Endodermal cell (in vitro differentiated cells): Measurements from ENCODE around the gene ARHGAP21. TPM values are rescaled to one million over a fixed set of nuclear protein-coding genes. Genes with fewer than 3 reads are reported as not detected.

Experiments
- DNase-seq: peaks from one replicate; pipeline ENCODE4 v3.0.0-alpha.2; 2017
- H3K27ac ChIP-seq: 2 replicates; pipeline ENCODE4 v1.5.1; 2013; ENCODE audit warnings: mild to moderate bottlenecking, low read depth, low read length, moderate library complexity
- H3K27me3 ChIP-seq: 2 replicates; pipeline ENCODE4 v1.6.1; 2013; ENCODE audit warnings: mild to moderate bottlenecking, low read length, moderate library complexity; ENCODE audit not compliant: insufficient read depth, control insufficient read depth, poor library complexity, severe bottlenecking
- H3K36me3 ChIP-seq: 2 replicates; pipeline ENCODE4 v1.7.0; 2013; ENCODE audit warnings: mild to moderate bottlenecking, low read length, moderate library complexity; ENCODE audit not compliant: control insufficient read depth, insufficient read depth
- H3K4me1 ChIP-seq: one replicate; pipeline ENCODE4 v1.7.0; 2013; ENCODE audit warnings: low read length; ENCODE audit not compliant: control insufficient read depth, insufficient read depth
- H3K4me3 ChIP-seq: 2 replicates; pipeline ENCODE4 v1.5.1; 2013; ENCODE audit warnings: mild to moderate bottlenecking, low read length, moderate library complexity
- H3K9ac ChIP-seq: 2 replicates; pipeline ENCODE4 v1.6.1; 2013; ENCODE audit warnings: mild to moderate bottlenecking, low read length, moderate library complexity; ENCODE audit not compliant: poor library complexity, severe bottlenecking; ENCODE audit errors: extremely low read depth
- H3K9me3 ChIP-seq: 2 replicates; pipeline ENCODE4 v1.6.1; 2013; ENCODE audit warnings: mild to moderate bottlenecking, low read length, moderate library complexity; ENCODE audit not compliant: control insufficient read depth
- H3K27ac Mint-ChIP-seq: 2 replicates; pipeline ENCODE4 v1.8.0; 2020; ENCODE audit warnings: mixed read lengths
- H3K27me3 Mint-ChIP-seq: 2 replicates; pipeline ENCODE4 v1.8.0; 2021; ENCODE audit warnings: mild to moderate bottlenecking, mixed read lengths; ENCODE audit not compliant: insufficient read depth
- H3K36me3 Mint-ChIP-seq: 2 replicates; pipeline ENCODE4 v1.8.0; 2020; ENCODE audit warnings: low read depth, mixed read lengths
- H3K4me1 Mint-ChIP-seq: 2 replicates; pipeline ENCODE4 v1.8.0; 2020; ENCODE audit warnings: mixed read lengths
- H3K4me3 Mint-ChIP-seq: 2 replicates; pipeline ENCODE4 v1.8.0; 2020; ENCODE audit warnings: mild to moderate bottlenecking, moderate library complexity, mixed read lengths
- H3K9me3 Mint-ChIP-seq: 2 replicates; pipeline ENCODE4 v1.8.0; 2020; ENCODE audit warnings: mild to moderate bottlenecking, mixed read lengths
- WGBS, 2 experiments: methylation state at CpG; one replicate each; pipeline versions ENCODE4 v1.1.5 to v1.1.7; 2013; ENCODE audit warnings: missing lambda C conversion rate in 2 of 2, mixed read lengths in 1 of 2; ENCODE audit not compliant: insufficient coverage in 1 of 2, insufficient read length in 1 of 2; 5-methylcytosine and 5-hydroxymethylcytosine counted together
- total RNA-seq, 2 donors: library from RNA; stranded (reverse); fragmentation: NEBNext Ultra II Directional in 1 of 2; extraction: Animal tissue kit (Norgen Biotek cat#: 25700) in 1 of 2; gene quantifications; 2 replicates in 1 of 2; 3 replicates in 1 of 2; pipeline ENCODE4 v1.2.1, GENCODE V29; 2021
- TF ChIP-seq, protein P1 (sequence below): fragments of 200-600 bp; sonication (generic); conservative IDR thresholded peaks from 2 replicates; pipeline ENCODE4 v1.5.0; 2021; ENCODE audit warnings: antibody characterized with exemption, mild to moderate bottlenecking

The ARHGAP21 gene
- total RNA-seq, 2 donors from 2014 or later = 51.6 to 69.7 TPM

DNA sequence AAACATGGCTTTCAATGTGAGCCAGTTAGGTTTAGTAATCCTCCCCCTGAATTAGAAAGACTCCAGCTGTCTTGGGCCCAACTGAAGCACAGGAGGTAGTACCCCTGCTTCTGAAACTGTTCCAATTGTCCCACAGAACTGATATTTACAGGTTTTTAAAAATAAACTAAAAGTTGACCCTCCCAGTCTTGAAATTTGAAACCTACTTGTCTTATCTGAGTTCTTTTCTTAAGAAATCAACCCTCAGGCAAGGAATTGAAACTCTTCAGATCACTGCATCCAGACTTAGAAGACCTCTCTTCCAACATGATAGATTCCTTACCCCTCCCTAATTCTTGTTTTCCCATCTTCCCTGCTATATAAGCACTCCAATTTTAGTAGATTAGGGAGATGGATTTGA is 13.3 kb upstream of the ARHGAP21 start:
- TF ChIP-seq, protein P1, sequence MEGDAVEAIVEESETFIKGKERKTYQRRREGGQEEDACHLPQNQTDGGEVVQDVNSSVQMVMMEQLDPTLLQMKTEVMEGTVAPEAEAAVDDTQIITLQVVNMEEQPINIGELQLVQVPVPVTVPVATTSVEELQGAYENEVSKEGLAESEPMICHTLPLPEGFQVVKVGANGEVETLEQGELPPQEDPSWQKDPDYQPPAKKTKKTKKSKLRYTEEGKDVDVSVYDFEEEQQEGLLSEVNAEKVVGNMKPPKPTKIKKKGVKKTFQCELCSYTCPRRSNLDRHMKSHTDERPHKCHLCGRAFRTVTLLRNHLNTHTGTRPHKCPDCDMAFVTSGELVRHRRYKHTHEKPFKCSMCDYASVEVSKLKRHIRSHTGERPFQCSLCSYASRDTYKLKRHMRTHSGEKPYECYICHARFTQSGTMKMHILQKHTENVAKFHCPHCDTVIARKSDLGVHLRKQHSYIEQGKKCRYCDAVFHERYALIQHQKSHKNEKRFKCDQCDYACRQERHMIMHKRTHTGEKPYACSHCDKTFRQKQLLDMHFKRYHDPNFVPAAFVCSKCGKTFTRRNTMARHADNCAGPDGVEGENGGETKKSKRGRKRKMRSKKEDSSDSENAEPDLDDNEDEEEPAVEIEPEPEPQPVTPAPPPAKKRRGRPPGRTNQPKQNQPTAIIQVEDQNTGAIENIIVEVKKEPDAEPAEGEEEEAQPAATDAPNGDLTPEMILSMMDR = no peak
- H3K36me3 Mint-ChIP-seq = no peaks in the 10 kb centered on the region
- Histone ChIP-seq H3K4me3 (no peak overlapping the region), H3K9me3 (no peaks in the 10 kb centered on the region), H3K4me1 (no peaks in the 10 kb centered on the region), H3K36me3 (no peaks in the 10 kb centered on the region), H3K9ac (no peak overlapping the region), H3K27ac (no peak overlapping the region), H3K27me3 (no peaks in the 10 kb centered on the region)
- no peak overlapping the region for H3K27ac Mint-ChIP-seq
- no peaks in the 10 kb centered on the region for H3K4me1 Mint-ChIP-seq
- no peak for DNase-seq
- no peaks in the 10 kb centered on the region for H3K27me3 Mint-ChIP-seq
- no peak overlapping the region for H3K4me3 Mint-ChIP-seq
- no peaks in the 10 kb centered on the region for H3K9me3 Mint-ChIP-seq

DNA sequence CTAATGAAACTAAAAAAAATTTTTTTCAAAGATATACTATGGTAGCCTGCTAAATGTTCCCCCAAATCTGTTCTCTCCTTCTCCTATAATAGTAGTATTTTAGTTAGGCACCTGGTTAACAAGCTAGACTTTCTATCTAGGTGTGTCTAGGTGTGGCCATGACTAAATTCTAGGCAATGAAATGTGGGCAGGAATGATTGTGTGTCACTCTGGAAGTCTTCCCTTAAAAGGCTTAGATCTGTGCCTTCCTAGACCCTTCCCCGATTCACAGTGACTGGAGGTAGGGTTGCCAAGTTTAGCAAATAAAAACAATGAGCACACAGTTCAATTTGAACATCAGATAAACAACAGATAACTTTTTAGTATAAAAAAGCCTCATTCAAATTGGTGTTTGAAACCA is 8.3 kb upstream of the ARHGAP21 start:
- Mint-ChIP-seq H3K27ac (no peak overlapping the region), H3K4me3 (no peak overlapping the region), H3K36me3 (no peaks in the 10 kb centered on the region), H3K9me3 (no peaks in the 10 kb centered on the region), H3K4me1 (peaks cover 11% of the 10 kb centered on the region), H3K27me3 (no peaks in the 10 kb centered on the region)
- WGBS, 2 experiments = 92% methylated on average over 1 of the region's 1 CpG; no CpG with 5 or more reads in 1 of the 2 experiments
- no peak overlapping the region for H3K27ac ChIP-seq
- peaks cover 11% of the 10 kb centered on the region for H3K4me1 ChIP-seq
- H3K9me3 ChIP-seq = no peaks in the 10 kb centered on the region
- no peak for DNase-seq
- H3K27me3 ChIP-seq = no peaks in the 10 kb centered on the region
- no peak overlapping the region for H3K9ac ChIP-seq
- H3K4me3 ChIP-seq = no peak overlapping the region
- no peaks in the 10 kb centered on the region for H3K36me3 ChIP-seq
- TF ChIP-seq, protein P1 = no peak

DNA sequence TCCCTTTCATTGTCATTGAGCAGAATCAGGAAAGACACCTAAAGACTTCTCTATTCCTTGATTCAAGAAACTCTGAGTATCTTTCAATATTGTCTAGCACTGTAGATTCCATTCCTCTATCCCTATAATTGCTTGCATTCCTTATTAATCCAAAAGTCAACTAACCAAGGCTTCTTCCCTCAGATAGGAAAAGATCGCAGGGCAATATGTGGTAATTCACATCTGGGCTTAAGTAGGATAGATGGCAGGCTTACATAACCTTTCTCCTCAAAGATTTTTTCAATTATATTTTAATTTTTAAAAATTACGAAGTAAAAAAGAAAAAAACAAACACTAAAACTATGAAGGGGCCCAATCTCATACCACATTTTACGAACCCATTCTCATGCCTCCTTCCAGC is 7.1 kb upstream of the ARHGAP21 start:
- Mint-ChIP-seq H3K27ac (no peak overlapping the region), H3K4me3 (no peak overlapping the region), H3K36me3 (no peaks in the 10 kb centered on the region), H3K27me3 (no peaks in the 10 kb centered on the region), H3K9me3 (no peaks in the 10 kb centered on the region), H3K4me1 (peaks cover 11% of the 10 kb centered on the region)
- Histone ChIP-seq H3K9me3 (no peaks in the 10 kb centered on the region), H3K36me3 (no peaks in the 10 kb centered on the region), H3K4me1 (peaks cover 11% of the 10 kb centered on the region), H3K27me3 (no peaks in the 10 kb centered on the region), H3K4me3 (no peak overlapping the region), H3K9ac (no peak overlapping the region), H3K27ac (no peak overlapping the region)
- TF ChIP-seq, protein P1 = no peak
- 86% methylated on average over 3 of the region's 3 CpGs; no CpG with 5 or more reads in 1 of the 2 experiments for WGBS, 2 experiments
- no peak for DNase-seq
